HepG2 (cell line): ENCODE measurements around the gene C20orf96. TPM values are rescaled to one million over a fixed set of nuclear protein-coding genes. Genes with fewer than 3 reads are reported as not detected.

Source experiments
- AHDC1 ChIP-seq: sonication (generic); formaldehyde crosslinking; IDR thresholded peaks from 2 replicates; pipeline ENCODE4 v1.5.1; 2020; ENCODE audit warnings: mild to moderate bottlenecking, missing genetic modification reagents, borderline replicate concordance
- ELF1 ChIP-seq: sonication (generic); formaldehyde crosslinking; IDR thresholded peaks from 2 replicates; pipeline ENCODE4 v1.4.0; 2020; ENCODE audit warnings: missing genetic modification reagents
- HBP1 ChIP-seq: IDR thresholded peaks from 2 replicates; pipeline ENCODE4 v1.6.1; 2016; ENCODE audit warnings: low read depth, control low read depth
- JUN ChIP-seq: sonication (generic); formaldehyde crosslinking; IDR thresholded peaks from 2 replicates; pipeline ENCODE4 v1.4.0; 2020; ENCODE audit warnings: mild to moderate bottlenecking, missing genetic modification reagents
- KIAA2018 ChIP-seq: sonication (generic); formaldehyde crosslinking; IDR thresholded peaks from 2 replicates; pipeline ENCODE4 v1.5.0; 2020; ENCODE audit warnings: mild to moderate bottlenecking, missing genetic modification reagents, borderline replicate concordance
- MED13 ChIP-seq: sonication (generic); formaldehyde crosslinking; IDR thresholded peaks from 2 replicates; pipeline ENCODE4 v1.5.0; 2020; ENCODE audit warnings: missing genetic modification reagents
- MZF1 ChIP-seq: sonication (generic); formaldehyde crosslinking; IDR thresholded peaks from 2 replicates; pipeline ENCODE4 v1.8.1; 2023; ENCODE audit warnings: mild to moderate bottlenecking, missing genetic modification reagents, borderline replicate concordance
- PITX1 ChIP-seq: sonication (generic); formaldehyde crosslinking; IDR thresholded peaks from 2 replicates; pipeline ENCODE4 v1.5.1; 2020; ENCODE audit warnings: mild to moderate bottlenecking, missing genetic modification reagents
- SCMH1 ChIP-seq: sonication (generic); formaldehyde crosslinking; IDR thresholded peaks from 2 replicates; pipeline ENCODE4 v1.9.0; 2021; ENCODE audit warnings: missing genetic modification reagents, mild to moderate bottlenecking, borderline replicate concordance
- SPEN ChIP-seq: sonication (generic); formaldehyde crosslinking; IDR thresholded peaks from 2 replicates; pipeline ENCODE4 v1.5.1; 2020; ENCODE audit warnings: low read depth, mild to moderate bottlenecking, missing genetic modification reagents
- SRY ChIP-seq: sonication (generic); formaldehyde crosslinking; IDR thresholded peaks from 2 replicates; pipeline ENCODE4 v1.8.0; 2022; ENCODE audit warnings: mild to moderate bottlenecking, missing genetic modification reagents
- ZNF230 ChIP-seq: sonication (generic); formaldehyde crosslinking; IDR thresholded peaks from 2 replicates; pipeline ENCODE4 v1.4.0; 2020; ENCODE audit warnings: mild to moderate bottlenecking, missing genetic modification reagents
- ZNF557 ChIP-seq: sonication (generic); formaldehyde crosslinking; IDR thresholded peaks from 2 replicates; pipeline ENCODE4 v1.4.0; 2020; ENCODE audit warnings: missing genetic modification reagents
- polyA plus RNA-seq, 8 experiments: library from polyadenylated mRNA; depleted of rRNA in 3 of 8; stranded (reverse) in 7 of 8; unstranded in 1 of 8; fragments of >200 nt; fragmentation: Illumina TruSeq in 4 of 8; extraction: Trizol in 4 of 8; gene quantifications; 2 replicates each; pipeline versions ENCODE4 v1.2.1 to v1.2.3, GENCODE V29; 2011 to 2016; ENCODE audit warnings: low read depth in 4 of 8, missing spikeins in 1 of 8, mixed read lengths in 1 of 8; ENCODE audit not compliant: insufficient read depth in 1 of 8
- total RNA-seq, 5 experiments: library from RNA; depleted of rRNA; stranded (reverse); fragments of >200 nt; fragmentation: Illumina TruSeq; extraction: Trizol; gene quantifications; 2 replicates each; pipeline ENCODE4 v1.2.3, GENCODE V29; 2016; ENCODE audit warnings: low read depth in 1 of 5

The C20orf96 gene
- total and polyA plus RNA-seq, 2 of the 13 experiments (the other 11 are each of a cell fraction or from before 2014, with no cell fraction given) = 3.8 to 20.6 TPM

GRCh38 chr20:327186-328026, 36.9 kb upstream of the C20orf96 start (continued):
- no peak for TF ChIP-seq KIAA2018
- 0 out of 2 replicates have a peak, but pooled peaks have one; percentile 59 for TF ChIP-seq SRY (CRISPR knock-in tag)
- TF ChIP-seq ZNF557 (CRISPR knock-in tag) = peak; percentile 21; the same call in 1 of the 2 replicates
- TF ChIP-seq MZF1 (CRISPR knock-in tag) = no peak
- peak; percentile 27; the same call in 1 of the 2 replicates for TF ChIP-seq AHDC1 (CRISPR knock-in tag)
- TF ChIP-seq PITX1 (CRISPR knock-in tag) = peak; percentile 77; the same call in 1 of the 2 replicates
- TF ChIP-seq SCMH1 (CRISPR knock-in tag) = no peak
- no peak for TF ChIP-seq MED13
- TF ChIP-seq SPEN (CRISPR knock-in tag) = peak; percentile 79
- TF ChIP-seq ZNF230 (CRISPR knock-in tag) = no peak; the same call in 1 of the 2 replicates
- peak; percentile 21; the same call in 1 of the 2 replicates for TF ChIP-seq JUN
- TF ChIP-seq HBP1 (CRISPR knock-in tag) = peak; percentile 38; the same call in 1 of the 2 replicates
- TF ChIP-seq ELF1 = peak; percentile 28; the same call in 1 of the 2 replicates
